ENCODE results near the gene SLC25A25.

- TF ChIP-seq CTCF (IDR thresholded peaks at IDR 0.05) (no peak), EZH2 (IDR thresholded peaks at IDR 0.05) (no peak)
Measured at GRCh38 chr9:128136816-128137793, 69.1 kb downstream of the SLC25A25 start.
